GM12865 (cell line): Measurements from ENCODE around the gene KCNF1.
A peak's percentile ranks its signal among the peaks of the same experiment; 100 is the strongest.

Experiments used
- DNase-seq: peaks from one replicate; pipeline ENCODE4 v3.0.0; 2010; ENCODE audit warnings: low read depth
- H3K4me3 ChIP-seq: 2 replicates; pipeline ENCODE4 v1.5.1; 2011; ENCODE audit warnings: mild to moderate bottlenecking, low read depth, low read length, control low read depth
- TF ChIP-seq, protein P1 (sequence below): IDR thresholded peaks from 2 replicates; pipeline ENCODE4 v1.5.1; 2011; ENCODE audit warnings: low read length, control low read depth, low read depth, inconsistent platforms; ENCODE audit not compliant: insufficient read depth; ENCODE audit errors: missing control alignments

Gene KCNF1, protein sequence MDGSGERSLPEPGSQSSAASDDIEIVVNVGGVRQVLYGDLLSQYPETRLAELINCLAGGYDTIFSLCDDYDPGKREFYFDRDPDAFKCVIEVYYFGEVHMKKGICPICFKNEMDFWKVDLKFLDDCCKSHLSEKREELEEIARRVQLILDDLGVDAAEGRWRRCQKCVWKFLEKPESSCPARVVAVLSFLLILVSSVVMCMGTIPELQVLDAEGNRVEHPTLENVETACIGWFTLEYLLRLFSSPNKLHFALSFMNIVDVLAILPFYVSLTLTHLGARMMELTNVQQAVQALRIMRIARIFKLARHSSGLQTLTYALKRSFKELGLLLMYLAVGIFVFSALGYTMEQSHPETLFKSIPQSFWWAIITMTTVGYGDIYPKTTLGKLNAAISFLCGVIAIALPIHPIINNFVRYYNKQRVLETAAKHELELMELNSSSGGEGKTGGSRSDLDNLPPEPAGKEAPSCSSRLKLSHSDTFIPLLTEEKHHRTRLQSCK

GRCh38 chr2:10911291-10912075 lies at the start of gene KCNF1:
Gene KCNF1 (plus strand): TSS chr2:10911934. CDS start chr2:10912427, 493 bp downstream.
- DNase-seq, result no peak
- TF ChIP-seq, protein P1, sequence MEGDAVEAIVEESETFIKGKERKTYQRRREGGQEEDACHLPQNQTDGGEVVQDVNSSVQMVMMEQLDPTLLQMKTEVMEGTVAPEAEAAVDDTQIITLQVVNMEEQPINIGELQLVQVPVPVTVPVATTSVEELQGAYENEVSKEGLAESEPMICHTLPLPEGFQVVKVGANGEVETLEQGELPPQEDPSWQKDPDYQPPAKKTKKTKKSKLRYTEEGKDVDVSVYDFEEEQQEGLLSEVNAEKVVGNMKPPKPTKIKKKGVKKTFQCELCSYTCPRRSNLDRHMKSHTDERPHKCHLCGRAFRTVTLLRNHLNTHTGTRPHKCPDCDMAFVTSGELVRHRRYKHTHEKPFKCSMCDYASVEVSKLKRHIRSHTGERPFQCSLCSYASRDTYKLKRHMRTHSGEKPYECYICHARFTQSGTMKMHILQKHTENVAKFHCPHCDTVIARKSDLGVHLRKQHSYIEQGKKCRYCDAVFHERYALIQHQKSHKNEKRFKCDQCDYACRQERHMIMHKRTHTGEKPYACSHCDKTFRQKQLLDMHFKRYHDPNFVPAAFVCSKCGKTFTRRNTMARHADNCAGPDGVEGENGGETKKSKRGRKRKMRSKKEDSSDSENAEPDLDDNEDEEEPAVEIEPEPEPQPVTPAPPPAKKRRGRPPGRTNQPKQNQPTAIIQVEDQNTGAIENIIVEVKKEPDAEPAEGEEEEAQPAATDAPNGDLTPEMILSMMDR, result no peak
- no peak within 1 kb of the TSS for H3K4me3 ChIP-seq

DNA sequence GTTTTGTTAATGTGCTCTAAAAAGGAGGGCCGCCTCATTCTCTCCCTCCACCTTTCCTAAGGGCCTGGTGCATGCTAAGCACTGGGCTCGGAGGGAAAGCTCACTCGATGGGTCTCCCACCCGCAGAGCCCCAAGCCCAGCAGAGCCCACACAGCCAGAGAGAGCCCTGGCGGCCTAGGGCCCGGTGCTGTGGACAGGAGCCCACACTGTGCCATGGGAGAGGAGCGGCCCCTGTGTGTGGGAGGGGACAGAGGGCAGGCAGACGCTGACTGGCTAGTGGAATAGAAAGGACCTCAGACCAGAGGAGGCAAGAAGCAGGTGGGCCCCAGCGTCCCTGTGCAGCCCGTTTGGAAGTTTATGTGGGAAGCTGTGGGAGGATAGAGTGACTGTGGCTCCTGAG lies 49.4 kb upstream of the KCNF1 start:
- H3K4me3 ChIP-seq, result no peak overlapping the region
- TF ChIP-seq, protein P1, result no peak
- no peak for DNase-seq

DNA sequence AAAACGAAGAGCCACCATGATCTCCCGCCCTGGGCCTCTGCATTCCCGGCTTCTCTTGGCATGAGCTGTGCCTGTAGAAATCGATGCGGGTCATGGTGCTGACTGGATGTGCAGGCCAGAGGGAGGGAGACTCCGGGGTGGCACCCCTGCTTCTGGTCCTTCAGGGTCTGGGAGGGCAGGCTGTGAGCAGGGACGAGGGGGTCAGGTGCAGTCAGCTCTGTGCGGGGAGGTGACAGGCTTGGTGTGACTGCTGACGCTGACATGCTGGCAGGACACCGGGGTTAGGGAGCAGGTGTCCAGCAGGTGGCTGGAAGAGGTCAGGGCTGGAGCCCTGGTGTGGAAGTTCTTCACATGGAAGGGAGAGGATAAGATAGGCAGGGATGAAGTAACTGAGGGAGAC lies 48.7 kb upstream of the KCNF1 start:
- TF ChIP-seq, protein P1, result no peak
- H3K4me3 ChIP-seq, result no peak overlapping the region
- DNase-seq, result no peak

DNA sequence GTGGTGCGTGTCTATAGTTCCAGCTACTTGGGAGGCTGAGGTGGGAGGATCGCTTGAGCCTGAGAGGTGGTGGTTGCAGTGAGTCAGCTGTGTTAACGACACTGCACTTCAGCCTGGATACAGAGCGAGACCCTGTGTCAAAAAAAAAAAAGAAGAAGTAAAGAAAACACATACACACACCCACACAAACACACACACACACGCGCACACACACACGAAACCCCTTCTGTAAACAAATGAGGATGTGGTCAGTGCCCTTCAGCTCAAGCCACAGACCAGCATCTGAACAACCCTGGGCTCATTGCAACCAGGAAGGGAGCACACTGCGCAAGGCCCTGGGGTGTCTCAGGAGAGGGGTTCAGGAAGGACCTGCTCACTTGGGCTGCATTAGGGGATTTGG lies 47.9 kb upstream of the KCNF1 start:
- TF ChIP-seq, protein P1, result no peak
- DNase-seq, result peak; percentile 91
- H3K4me3 ChIP-seq, result no peak overlapping the region

DNA sequence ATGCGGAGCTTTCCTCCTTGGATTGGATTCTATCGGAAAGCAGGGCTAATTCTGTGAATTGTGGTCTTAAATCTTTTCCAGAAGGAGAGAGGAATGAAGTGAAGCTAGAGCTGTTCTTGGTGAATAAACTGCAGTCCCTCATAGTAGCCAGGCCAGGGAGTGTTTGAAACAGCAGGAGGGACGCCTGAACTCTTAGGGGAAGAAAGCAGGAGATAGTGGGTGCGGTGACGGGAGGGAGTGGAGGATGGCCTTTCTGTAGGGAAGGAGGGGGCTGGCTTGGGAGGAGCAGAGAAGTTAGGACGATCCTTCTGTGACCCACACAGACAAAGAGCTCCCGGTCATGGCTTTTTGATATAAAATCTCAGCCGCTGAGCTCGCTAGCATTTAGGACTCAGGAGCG lies 47.5 kb upstream of the KCNF1 start:
- H3K4me3 ChIP-seq, result no peak overlapping the region
- TF ChIP-seq, protein P1, result no peak
- no peak for DNase-seq

DNA sequence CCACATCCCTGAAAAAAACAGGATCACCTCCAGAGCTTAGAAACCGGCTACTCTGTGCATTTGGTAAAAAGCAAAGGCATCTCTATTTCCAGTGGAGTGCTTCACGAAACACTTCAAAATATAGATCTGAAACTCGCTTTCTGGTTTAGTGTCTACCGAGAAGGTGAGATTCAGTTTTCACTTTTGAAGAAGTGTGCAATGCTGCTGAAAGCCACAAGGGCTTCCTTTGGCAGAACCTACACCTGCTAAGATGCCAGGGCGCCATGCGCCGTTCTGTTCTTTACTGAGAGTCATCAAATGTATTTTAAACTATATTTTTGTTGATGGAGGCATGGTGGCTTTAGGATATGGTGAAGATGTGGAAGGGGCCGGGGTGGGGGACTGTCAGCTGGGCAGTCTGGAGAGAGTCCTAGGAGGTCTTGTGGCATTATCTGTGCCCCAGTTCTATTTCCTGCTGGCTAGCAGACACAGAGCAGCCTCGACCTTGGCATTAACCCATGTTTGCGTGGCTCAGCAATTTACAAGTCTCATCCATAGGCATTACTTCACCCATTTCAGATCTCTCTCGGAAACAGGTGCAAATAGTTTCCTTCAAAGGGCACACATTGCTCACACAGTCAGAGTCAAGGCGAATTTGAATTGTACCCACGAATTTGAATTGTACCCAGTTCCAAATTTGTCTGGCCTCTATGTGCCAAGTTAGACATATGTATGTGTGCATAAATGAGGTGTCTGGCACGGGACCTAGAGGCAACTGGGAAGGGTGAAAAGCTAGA lies 46.7 kb upstream of the KCNF1 start:
- H3K4me3 ChIP-seq, result no peak overlapping the region
- DNase-seq, result peak; percentile 85
- TF ChIP-seq, protein P1, result peak; percentile 47
